IMR-90 (cell line): ENCODE measurements around the gene RAP1GAP2. TPM values are rescaled to one million over a fixed set of nuclear protein-coding genes. Genes with fewer than 3 reads are reported as not detected.
A peak's percentile ranks its signal among the peaks of the same experiment; 100 is the strongest.

Experiments
- ATAC-seq: fragments of 200-7000 bp; cut with Tn5 transposase; 2 replicates; pipeline ENCODE4 v1.9.1; 2020; ENCODE audit warnings: low read depth, mild to moderate bottlenecking, moderate library complexity
- Bru-seq: library from RNA; stranded (reverse); fragments of 400-500 nt; gene quantifications from one replicate; lab custom pipeline; 2021; lab: Mats Ljungman, UMichigan
- BruChase-seq, 2 experiments: library from RNA; stranded (reverse); fragments of 400-500 nt; gene quantifications; one replicate each; lab custom pipeline; 2021; lab: Mats Ljungman, UMichigan
- BruUV-seq: library from RNA; stranded (reverse); fragments of 400-500 nt; replicated peaks from 2 replicates; lab custom pipeline; 2021; lab: Mats Ljungman, UMichigan
- CTCF ChIA-PET: fragments of 300-600 bp; formaldehyde crosslinking; extraction: SDS; loops from one replicate; lab custom pipeline; 2021; ENCODE audit warnings: antibody characterized with exemption; lab: Yijun Ruan, JAX
- POLR2A ChIA-PET: fragments of 300-600 bp; sonication (Branson Sonifier 250); formaldehyde crosslinking; loops from one replicate; lab custom pipeline; 2022; ENCODE audit warnings: antibody characterized with exemption; ENCODE audit not compliant: unreplicated experiment; lab: Charles Lee
- DNase-seq: peaks from one replicate; pipeline ENCODE4 v3.0.0; 2013
- H2AFZ ChIP-seq: replicated peaks from 2 replicates; pipeline ENCODE3; 2013; ENCODE audit warnings: low read length, mild to moderate bottlenecking; ENCODE audit not compliant: poor library complexity
- H2AK5ac ChIP-seq: 2 replicates; pipeline ENCODE4 v1.6.1; 2013; ENCODE audit warnings: low read depth, low read length, inconsistent platforms
- H2AK9ac ChIP-seq: replicated peaks from 2 replicates; pipeline ENCODE3; 2013; ENCODE audit warnings: mild to moderate bottlenecking, low read depth, low read length, moderate library complexity; ENCODE audit not compliant: poor library complexity
- H2BK120ac ChIP-seq: 2 replicates; pipeline ENCODE4 v1.6.1; 2013; ENCODE audit warnings: low read depth, low read length, inconsistent platforms
- H2BK15ac ChIP-seq: 3 replicates; pipeline ENCODE4 v1.6.1; 2013; ENCODE audit warnings: low read depth, low read length, inconsistent platforms
- H2BK20ac ChIP-seq: 2 replicates; pipeline ENCODE4 v1.6.1; 2013; ENCODE audit warnings: low read depth, mild to moderate bottlenecking, inconsistent platforms, low read length, moderate library complexity
- H2BK5ac ChIP-seq: 2 replicates; pipeline ENCODE4 v1.6.1; 2013; ENCODE audit warnings: mild to moderate bottlenecking, low read depth, low read length, inconsistent platforms; ENCODE audit not compliant: poor library complexity, severe bottlenecking
- H3K14ac ChIP-seq: replicated peaks from 2 replicates; pipeline ENCODE4 v1.6.1; 2013; ENCODE audit warnings: low read depth, low read length, inconsistent platforms
- H3K18ac ChIP-seq: 2 replicates; pipeline ENCODE4 v1.6.1; 2013; ENCODE audit warnings: low read depth, low read length, control low read depth
- H3K23ac ChIP-seq: 2 replicates; pipeline ENCODE4 v1.6.1; 2013; ENCODE audit warnings: low read depth, low read length, inconsistent platforms
- H3K27ac ChIP-seq: 2 replicates; pipeline ENCODE4 v1.5.1; 2013; ENCODE audit warnings: mild to moderate bottlenecking, control low read depth, low read length; ENCODE audit not compliant: insufficient read depth
- H3K27me3 ChIP-seq: 2 replicates; pipeline ENCODE4 v1.6.1; 2013; ENCODE audit warnings: low read length; ENCODE audit not compliant: control insufficient read depth, insufficient read depth
- H3K36me3 ChIP-seq: 2 replicates; pipeline ENCODE4 v1.6.1; 2013; ENCODE audit warnings: low read length, mixed read lengths; ENCODE audit not compliant: control insufficient read depth, insufficient read depth
- H3K4ac ChIP-seq: 2 replicates; pipeline ENCODE4 v1.6.1; 2013; ENCODE audit warnings: low read depth, low read length, inconsistent platforms
- H3K4me1 ChIP-seq: 2 replicates; pipeline ENCODE4 v1.6.1; 2013; ENCODE audit warnings: low read length, mixed read lengths; ENCODE audit not compliant: control insufficient read depth, insufficient read depth
- H3K4me2 ChIP-seq: 2 replicates; pipeline ENCODE4 v1.6.1; 2013; ENCODE audit warnings: low read depth, mild to moderate bottlenecking, control low read depth, low read length, moderate library complexity
- H3K4me3 ChIP-seq: 2 replicates; pipeline ENCODE4 v1.5.1; 2013; ENCODE audit warnings: low read depth, mild to moderate bottlenecking, control low read depth, low read length, moderate library complexity; ENCODE audit not compliant: insufficient read depth
- H3K56ac ChIP-seq: 2 replicates; pipeline ENCODE4 v1.6.1; 2013; ENCODE audit warnings: low read length, inconsistent platforms; ENCODE audit not compliant: insufficient read depth; ENCODE audit errors: extremely low read depth
- H3K79me1 ChIP-seq, 2 experiments: 2 replicates each; pipeline ENCODE4 v1.6.1; 2013; ENCODE audit warnings: low read length in 2 of 2, inconsistent platforms in 1 of 2, low read depth in 1 of 2
- H3K9ac ChIP-seq: 2 replicates; pipeline ENCODE4 v1.6.1; 2013; ENCODE audit warnings: low read depth, low read length, control low read depth
- H3K9me1 ChIP-seq: 2 replicates; pipeline ENCODE4 v1.6.1; 2013; ENCODE audit warnings: low read length, inconsistent platforms; ENCODE audit not compliant: insufficient read depth
- H3K9me3 ChIP-seq: 2 replicates; pipeline ENCODE4 v1.6.1; 2013; ENCODE audit warnings: low read length; ENCODE audit not compliant: control insufficient read depth, insufficient read depth
- H4K20me1 ChIP-seq: 2 replicates; pipeline ENCODE4 v1.6.1; 2013; ENCODE audit warnings: low read length, inconsistent platforms; ENCODE audit not compliant: insufficient read depth
- H4K5ac ChIP-seq: 2 replicates; pipeline ENCODE4 v1.6.1; 2013; ENCODE audit warnings: mild to moderate bottlenecking, low read depth, low read length, control low read depth
- H4K8ac ChIP-seq, 2 experiments: 2 replicates each; pipeline ENCODE4 v1.6.1; 2013; ENCODE audit warnings: low read depth in 2 of 2, low read length in 2 of 2, control low read depth in 1 of 2, inconsistent platforms in 1 of 2
- H4K91ac ChIP-seq: 2 replicates; pipeline ENCODE4 v1.6.1; 2013; ENCODE audit warnings: low read depth, low read length, inconsistent platforms; ENCODE audit not compliant: insufficient read depth
- WGBS, 2 experiments: methylation state at CpG; one replicate each; pipeline versions ENCODE4 v1.1.5 to v1.1.7; 2013; ENCODE audit warnings: missing lambda C conversion rate in 2 of 2; ENCODE audit not compliant: insufficient read length in 1 of 2; ENCODE audit errors: extremely low coverage in 2 of 2; 5-methylcytosine and 5-hydroxymethylcytosine counted together
- dilution Hi-C: fragments of 300-500 bp; cut with HindIII; formaldehyde crosslinking; loops from one replicate; pipeline ENCODE4 v1.14.3; 2018; ENCODE audit warnings: low sequenced_read_pairs; ENCODE audit not compliant: unreplicated experiment
- in situ Hi-C: fragments of 300-500 bp; cut with MboI; formaldehyde crosslinking; loops from 3 replicates; pipeline ENCODE4 v1.14.3; 2019; ENCODE audit warnings: low sequenced_read_pairs, inconsistent platforms, mixed read lengths
- intact Hi-C: fragments of 100-400 bp; cut with micrococcal nuclease; formaldehyde crosslinking; loops from 2 replicates; pipeline ENCODE4 v1.10.0; 2022
- long read RNA-seq: library from polyadenylated mRNA; unstranded; transcript quantifications from one replicate; pipeline ENCODE4 v2.0.0, GENCODE V29; 2021; ENCODE audit not compliant: unreplicated experiment
- polyA plus RNA-seq, 3 experiments: library from polyadenylated mRNA; depleted of rRNA; stranded (reverse); fragments of >200 nt; gene quantifications; 2 replicates each; pipeline ENCODE4 v1.2.3, GENCODE V29; 2012; ENCODE audit warnings: low replicate concordance in 1 of 3
- total RNA-seq: library from RNA; depleted of rRNA; stranded (reverse); fragments of >200 nt; gene quantifications from 2 replicates; pipeline ENCODE4 v1.2.3, GENCODE V29; 2012; rRNA removed
- TF ChIP-seq, protein P1 (sequence below): conservative IDR thresholded peaks from 2 replicates; pipeline ENCODE4 v1.5.1; 2012; ENCODE audit warnings: mild to moderate bottlenecking, low read depth, low read length, improper control_type of control experiment

Gene RAP1GAP2
- total RNA-seq: 4.7 and 5.7 TPM in 2 replicates
- 7.5 and 8.6 TPM in 2 replicates for polyA plus RNA-seq (2012; rRNA removed)
- polyA plus RNA-seq (2012; cell fraction: cytosol; rRNA removed): 3.4 and 3.8 TPM in 2 replicates
- polyA plus RNA-seq (2012; cell fraction: nucleus; rRNA removed; ENCODE audit: low replicate concordance): 28.2 and 37.6 TPM in 2 replicates
- percentile 42 among the genes with signal in this experiment for Bru-seq, nascent RNA
- percentile 39 among the genes with signal in this experiment for BruChase-seq, experiment 1, labeled RNA remaining after a 6-hour chase
- percentile 40 among the genes with signal in this experiment for BruChase-seq, experiment 2, labeled RNA remaining after a 2-hour chase
- long read RNA-seq, full-length matches to known transcripts: 2 of 3 reads
- long read RNA-seq, partial matches to known transcripts: 0 of 3 reads
- long read RNA-seq, other reads (novel, unspliced or antisense): 1 of 3 reads

DNA sequence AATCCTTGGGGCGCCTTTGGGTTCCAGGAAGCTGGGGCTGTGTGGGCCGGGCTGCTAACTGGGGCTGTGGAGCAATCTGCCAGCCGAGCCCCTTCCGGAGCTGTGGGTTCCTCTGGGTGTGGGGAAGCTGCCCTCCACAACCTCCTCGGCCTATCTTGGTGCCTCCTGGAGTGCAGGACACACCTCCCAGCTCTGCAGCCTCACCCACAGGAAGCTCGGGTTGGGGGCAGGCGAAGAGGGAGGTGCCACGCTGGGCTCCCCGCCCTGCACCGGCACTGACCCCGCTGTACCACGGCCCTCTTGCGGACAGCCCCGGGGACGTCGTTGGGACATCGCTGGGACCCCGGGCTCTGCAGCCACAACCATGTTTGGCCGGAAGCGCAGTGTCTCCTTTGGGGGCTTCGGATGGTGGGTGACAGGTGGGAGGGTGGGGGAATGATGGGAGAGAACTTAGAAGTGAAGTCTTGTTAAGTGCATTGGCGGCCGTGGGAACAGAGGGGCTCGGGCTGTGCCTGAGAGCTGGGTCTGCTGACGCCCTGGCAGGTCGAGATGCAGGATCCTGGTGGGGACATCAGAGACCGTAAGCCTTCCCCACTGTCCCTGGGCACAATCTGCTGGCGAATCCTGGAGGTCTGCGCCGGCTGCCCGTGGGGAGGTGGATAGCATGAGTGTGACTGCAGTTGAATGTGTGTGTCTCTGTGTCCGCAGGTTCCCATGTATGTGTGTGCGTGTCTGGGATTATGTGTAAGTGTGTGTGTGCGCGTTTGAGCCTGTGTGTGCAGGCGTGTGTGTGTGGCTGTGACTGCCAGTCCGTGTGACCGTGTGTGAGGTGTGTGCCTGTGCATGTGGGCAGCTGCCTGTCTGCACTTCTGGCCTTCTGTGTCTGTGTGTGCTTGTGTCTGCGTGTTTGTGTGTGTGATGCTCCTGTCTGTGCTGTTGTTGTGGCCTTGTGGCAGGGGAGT, at the start of gene RAP1GAP2:
Gene RAP1GAP2, plus strand, starts transcription at position 275 of the 962 bp plus-strand sequence. Its CDS starts 90 bp downstream, at position 365.
- no TSS peak for BruUV-seq
- Histone ChIP-seq H2BK5ac (no peak within 1 kb of the TSS), H3K14ac (no peak within 1 kb of the TSS), H3K9ac (no peak within 1 kb of the TSS), H2AFZ (no peak within 1 kb of the TSS), H4K5ac (no peak within 1 kb of the TSS), H3K18ac (no peak within 1 kb of the TSS), H3K36me3 (no peaks in the 10 kb centered on the region), H2AK5ac (no peak within 1 kb of the TSS), H4K8ac (no peak within 1 kb of the TSS), H2BK20ac (no peak within 1 kb of the TSS), H4K91ac (no peak within 1 kb of the TSS), H3K27me3 (peaks cover 17% of the 10 kb centered on the region; the same call in 1 of the 2 replicates), H4K20me1 (no peaks in the 10 kb centered on the region; the same call in 1 of the 2 replicates), H2AK9ac (no peak within 1 kb of the TSS), H2BK15ac (no peak within 1 kb of the TSS), H3K27ac (no peak within 1 kb of the TSS), H3K56ac (no peak within 1 kb of the TSS), H3K4me1 (no peaks in the 10 kb centered on the region), H3K4me3 (no peak within 1 kb of the TSS), H3K9me3 (no peaks in the 10 kb centered on the region), H3K23ac (no peak within 1 kb of the TSS), H3K79me1 (no peaks in the 10 kb centered on the region), H3K9me1 (no peaks in the 10 kb centered on the region), H3K4ac (no peak within 1 kb of the TSS), H2BK120ac (no peak within 1 kb of the TSS), H3K4me2 (no peak within 1 kb of the TSS)
- ChIA-PET POLR2A (no interaction called here), CTCF (no interaction called here)
- in situ Hi-C loops: no loop called here
- TF ChIP-seq, protein P1, sequence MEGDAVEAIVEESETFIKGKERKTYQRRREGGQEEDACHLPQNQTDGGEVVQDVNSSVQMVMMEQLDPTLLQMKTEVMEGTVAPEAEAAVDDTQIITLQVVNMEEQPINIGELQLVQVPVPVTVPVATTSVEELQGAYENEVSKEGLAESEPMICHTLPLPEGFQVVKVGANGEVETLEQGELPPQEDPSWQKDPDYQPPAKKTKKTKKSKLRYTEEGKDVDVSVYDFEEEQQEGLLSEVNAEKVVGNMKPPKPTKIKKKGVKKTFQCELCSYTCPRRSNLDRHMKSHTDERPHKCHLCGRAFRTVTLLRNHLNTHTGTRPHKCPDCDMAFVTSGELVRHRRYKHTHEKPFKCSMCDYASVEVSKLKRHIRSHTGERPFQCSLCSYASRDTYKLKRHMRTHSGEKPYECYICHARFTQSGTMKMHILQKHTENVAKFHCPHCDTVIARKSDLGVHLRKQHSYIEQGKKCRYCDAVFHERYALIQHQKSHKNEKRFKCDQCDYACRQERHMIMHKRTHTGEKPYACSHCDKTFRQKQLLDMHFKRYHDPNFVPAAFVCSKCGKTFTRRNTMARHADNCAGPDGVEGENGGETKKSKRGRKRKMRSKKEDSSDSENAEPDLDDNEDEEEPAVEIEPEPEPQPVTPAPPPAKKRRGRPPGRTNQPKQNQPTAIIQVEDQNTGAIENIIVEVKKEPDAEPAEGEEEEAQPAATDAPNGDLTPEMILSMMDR: no peak
- DNase-seq (no peak), ATAC-seq (no peak)
- intact Hi-C loops: no loop called here
- dilution Hi-C loops: no loop called here
- 77% methylated on average over 7 of the region's 39 CpGs; no CpG with 5 or more reads in 1 of the 2 experiments for WGBS, 2 experiments
